Stimulated activated CD8-positive, alpha-beta memory T cell treated with anti-CD3 and anti-CD28 coated beads, Interleukin-2, amount 100 ng/mL, for 48 hours (primary cell): ENCODE data around the gene RNU6-9.

ENCODE experiments used
- DNase-seq, 2 donors: peaks; one replicate each; pipeline ENCODE4 v3.0.0-alpha.2; 2020; ENCODE audit warnings: low read depth in 2 of 2

RNU6-9 gene

GRCh38 chr19:898663-899062, 5.4 kb downstream of the RNU6-9 start:
- DNase-seq, result no peak

DNA sequence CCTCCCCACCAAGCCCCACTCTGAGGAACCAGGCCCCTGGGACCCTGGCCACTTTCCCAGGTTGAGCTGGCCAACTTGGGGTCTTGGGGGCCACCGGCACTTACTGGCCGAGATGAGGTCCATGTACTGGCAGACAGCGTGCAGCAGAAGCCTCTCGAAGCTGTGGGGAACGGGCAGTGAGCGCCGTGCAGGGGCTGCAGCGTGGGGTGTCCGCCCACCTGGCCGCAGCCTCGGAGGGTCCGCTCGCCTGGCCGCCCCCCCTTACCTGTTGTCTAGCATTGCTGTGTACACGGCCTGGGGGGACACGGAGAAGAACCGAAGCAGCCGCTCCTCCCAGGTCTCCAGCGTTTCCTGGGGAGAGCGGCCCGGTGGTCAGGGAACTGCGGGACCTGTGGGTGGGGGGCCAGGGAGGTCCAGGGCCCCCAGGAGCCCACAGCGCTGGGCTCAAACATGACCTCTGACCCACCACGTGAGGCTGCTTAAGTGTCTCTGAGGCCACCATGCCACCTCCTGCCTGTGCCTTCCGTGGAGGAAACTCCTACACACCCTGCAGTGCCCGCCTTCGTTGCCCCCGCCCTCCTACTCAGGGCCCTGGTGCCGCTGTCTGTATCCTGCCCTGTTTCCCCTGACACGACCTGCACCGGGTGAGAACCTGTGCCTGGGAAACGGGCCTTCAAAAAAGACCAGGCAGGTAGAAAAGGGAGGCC, 6.2 kb downstream of the RNU6-9 start:
- no peak for DNase-seq

GRCh38 chr19:900043-900301, 6.7 kb downstream of the RNU6-9 start:
- no peak for DNase-seq

- no peak for DNase-seq
Measured at GRCh38 chr19:900302-901111, 7.2 kb downstream of the RNU6-9 start.

DNA sequence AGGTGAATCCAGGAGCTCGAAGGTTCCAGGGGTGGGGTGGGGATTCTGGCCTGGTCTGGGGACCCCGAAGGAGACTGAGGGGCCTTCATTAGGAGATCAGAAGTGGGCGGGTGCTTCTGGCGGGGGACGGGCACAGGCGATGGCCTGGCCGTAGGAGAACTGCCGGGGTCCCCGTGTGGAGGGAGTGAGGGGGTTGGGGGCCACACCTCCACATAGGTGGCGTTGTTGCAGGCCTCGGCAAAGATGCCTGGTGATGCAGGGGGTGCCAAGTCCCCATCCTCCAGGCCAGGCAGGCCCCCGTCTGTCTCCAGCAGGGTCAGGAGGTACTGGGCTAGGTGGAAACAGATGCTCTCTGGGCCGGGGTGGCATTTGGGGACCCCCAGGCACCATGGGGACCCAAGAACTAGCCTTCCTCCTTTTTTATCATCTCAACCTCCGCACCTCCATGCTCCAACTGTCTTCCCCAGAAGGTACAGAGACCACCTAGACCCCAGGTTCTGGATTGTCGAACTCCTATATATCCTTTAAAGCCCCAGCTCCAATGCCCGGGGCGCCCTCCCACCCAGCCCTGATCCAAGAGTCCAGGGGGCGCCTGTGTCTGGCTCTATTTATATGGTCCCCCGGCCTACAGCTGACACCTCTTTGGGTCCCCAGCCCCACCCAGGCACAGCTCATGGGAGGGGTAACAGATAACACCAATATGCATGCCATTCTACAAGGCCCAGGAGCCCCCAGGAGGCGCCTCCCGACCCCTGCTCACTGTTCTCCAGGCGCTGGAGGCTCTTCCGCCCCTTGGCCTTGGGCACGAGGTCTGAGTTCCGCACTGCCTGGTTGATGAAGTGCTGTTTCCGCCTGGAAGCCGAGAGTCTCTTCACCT, 8.2 kb downstream of the RNU6-9 start:
- DNase-seq, result no peak

DNA sequence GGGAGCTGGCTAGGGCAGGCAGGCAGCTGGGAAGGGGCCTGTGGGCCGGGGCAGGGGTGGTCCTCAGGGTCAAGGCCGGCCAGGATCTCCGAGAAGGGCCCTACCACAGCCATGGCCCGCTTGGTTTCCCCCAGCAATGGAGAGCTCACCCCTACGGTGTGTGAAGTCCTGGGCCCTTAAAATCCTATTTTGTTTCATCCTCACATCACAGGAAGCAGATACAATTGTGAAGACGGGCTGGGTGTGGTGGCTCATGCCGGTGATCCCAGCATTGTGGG, 8.7 kb downstream of the RNU6-9 start:
- DNase-seq, result no peak

DNA sequence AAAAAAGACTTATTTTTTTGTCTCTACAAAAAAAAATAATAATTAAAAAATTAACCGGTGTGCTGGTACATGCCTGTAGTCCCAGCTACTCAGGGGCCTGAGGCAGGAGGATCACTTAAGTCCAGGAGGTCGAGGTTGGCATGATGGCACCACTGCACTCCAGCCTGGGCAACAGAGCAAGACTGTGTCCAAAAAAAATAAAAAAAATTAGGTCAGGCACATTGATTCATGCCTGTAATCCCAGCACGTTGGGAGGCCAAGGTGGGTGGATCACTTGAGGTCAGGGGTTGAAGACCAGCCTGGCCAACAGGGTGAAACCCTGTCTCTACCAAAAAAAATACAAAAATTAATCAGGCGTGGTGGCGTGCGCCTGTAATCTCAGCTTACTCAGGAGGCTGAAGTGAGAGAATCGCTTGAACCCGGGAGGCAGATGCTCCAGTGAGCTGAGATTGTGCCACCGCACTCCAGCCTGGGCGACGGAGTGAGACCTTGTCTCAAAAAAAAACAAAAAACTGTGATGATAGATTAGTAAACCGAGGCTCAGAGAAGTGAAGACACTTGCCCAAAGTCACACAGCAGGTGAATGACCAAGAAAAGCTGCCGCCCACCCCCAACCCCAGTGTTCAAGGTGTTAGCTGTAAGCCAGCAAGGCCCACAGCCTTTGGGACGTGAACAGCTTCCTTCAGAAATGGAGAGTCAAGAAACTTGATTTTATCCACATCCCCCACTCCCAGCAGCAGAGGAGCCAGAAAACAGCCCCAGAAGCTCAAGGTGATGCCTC, 9.4 kb downstream of the RNU6-9 start:
- DNase-seq, result no peak

DNA sequence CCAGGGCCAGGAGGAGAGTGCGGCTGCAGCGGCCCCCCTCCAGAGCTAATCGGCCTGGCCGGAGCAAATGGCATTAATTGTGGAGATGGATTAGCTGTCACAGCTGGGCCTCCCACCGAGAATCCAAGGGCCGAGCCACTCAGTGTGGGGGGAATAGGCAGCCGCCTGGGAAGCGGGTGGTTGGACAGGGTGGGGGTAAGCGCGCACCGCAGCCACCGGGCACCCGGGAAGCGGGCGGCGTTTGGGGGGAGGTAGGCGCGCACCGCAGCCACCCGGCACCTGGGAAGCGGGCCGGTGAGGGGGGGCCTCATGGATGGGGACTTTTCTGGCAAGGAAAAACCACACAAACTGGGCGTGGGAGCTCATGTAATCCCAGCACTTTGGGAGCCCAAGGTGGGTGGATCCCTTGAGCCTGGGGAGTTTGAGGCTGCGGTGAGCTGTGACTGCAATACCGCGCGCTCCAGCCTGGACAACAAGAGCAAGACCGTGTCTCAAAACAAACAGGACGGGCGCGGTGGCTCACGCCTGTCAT, 10.0 kb downstream of the RNU6-9 start:
- no peak for DNase-seq

- DNase-seq, result no peak
Measured at GRCh38 chr19:904545-904944, 11.3 kb downstream of the RNU6-9 start.

DNA sequence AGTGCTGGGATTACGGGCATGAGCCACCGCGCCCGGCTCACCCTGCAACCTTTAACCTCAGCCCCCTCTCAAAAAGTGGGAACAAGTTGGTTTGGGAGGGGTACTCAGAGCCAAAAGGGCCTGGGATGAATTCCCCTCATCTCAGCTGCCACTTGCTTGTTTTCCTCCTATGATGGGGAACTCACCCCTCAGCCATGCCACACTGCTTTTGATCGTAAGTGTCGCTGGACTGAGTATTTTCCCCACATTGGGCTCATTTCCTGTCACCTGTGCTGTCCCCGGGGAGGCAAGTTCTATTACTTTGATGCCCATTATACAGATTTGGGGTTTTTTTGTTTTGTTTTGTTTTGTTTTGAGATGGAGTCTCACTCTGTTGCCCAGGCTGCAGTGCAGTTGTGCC, 13.2 kb downstream of the RNU6-9 start:
- no peak for DNase-seq

DNA sequence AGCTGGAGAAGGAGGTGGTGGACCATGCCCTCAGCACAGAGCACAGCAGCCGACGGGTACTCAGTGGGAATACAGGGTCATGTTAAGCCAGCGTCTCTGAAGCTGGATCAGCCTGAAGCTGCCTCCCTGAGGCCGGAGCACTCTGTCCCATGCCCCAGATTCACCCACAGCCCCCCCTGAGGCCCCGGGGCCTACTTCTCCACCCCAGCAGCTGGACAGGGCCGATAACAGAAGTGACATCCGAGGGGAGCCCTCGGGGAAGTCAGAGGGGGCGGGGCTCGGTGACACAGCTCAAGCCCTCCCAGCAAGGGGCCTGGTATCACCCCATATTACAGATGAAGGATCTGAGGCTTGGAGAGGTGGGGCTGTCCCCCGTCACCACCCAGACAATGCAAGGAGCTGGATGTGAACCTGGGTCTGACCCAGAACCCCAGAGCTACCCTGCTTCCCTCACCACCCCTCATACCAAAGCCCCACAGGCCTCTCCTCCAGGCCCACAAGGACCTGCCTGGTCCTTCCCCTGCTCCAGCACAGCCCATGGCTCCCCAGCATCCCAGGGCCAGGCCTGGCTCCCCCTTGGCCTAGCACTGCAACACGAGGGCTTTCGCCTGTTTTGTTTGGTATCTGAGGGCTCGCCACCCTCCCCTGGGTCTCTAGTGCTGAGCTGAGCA, 14.0 kb downstream of the RNU6-9 start:
- no peak for DNase-seq

DNA sequence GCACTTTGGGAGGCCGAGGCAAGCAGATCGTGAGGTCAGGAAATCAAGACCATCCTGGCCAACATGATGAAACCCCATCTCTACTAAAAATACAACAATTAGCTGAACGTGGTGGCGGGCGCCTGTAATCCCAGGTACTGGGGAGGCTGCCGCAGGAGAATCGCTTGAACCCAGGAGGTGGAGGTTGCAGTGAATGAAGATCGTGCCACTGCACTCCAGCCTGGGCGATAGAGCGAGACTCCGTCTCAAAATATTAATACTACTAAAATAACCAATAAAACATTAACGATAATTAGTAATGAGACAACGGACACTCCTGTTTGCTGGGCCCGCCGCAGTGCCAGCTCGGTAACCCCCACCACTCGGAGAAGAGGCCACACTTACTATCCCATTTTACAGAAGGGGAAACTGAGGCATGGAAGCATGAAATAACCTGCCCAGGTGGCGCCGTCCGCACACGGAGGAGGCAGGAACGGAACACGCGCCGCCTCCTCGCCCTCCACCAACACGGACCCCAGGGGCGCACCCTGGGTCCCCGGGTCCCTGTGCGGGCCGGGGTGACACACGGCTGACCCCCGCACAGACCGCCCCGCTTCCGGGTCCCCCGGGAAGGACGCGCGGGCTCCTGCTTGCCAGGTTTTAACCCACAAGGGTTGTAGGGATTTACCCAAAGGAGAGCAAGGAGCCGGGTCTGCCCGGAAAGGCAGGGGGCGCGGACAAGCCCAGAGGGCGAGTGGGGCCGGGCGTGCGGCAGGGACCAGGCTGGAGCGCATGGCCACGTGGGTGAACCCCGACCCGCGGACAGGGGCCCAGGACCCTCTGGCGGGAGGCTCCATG, 18.1 kb downstream of the RNU6-9 start:
- no peak for DNase-seq

- DNase-seq, result no peak
Measured at GRCh38 chr19:912181-913079, 19.1 kb downstream of the RNU6-9 start.

DNA sequence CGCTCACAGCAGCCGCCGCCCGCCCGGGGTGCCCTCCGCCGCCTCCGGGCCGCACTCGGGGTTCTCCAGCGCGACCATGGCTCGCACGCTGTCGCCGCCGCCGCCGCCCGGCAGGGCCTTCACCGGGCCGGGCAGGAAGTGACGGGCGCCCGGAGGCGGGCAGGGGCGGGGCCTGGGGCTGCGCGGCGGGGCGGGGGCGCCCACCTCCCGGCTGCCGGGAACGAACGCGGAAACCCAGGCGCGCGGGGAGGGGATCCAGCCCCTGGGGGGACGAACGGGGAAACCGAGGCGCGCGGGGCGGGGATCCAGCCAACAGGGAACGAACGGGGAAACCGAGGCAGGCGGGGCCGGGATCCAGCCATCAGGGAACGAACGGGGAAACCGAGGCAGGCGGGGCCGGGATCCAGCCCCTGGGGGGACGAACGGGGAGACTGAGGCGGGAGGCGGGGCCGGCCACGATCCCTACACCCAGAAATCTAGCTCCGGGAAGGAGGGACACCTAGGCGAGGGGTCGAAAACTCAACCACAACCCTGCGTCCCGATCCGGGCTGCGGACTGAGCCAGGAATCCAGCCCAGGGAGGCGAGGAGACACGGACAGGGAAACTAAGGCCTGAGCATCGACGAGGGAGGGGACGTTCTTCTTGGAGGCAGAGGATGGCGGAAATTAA, 19.9 kb downstream of the RNU6-9 start, which contains the start of gene R3HDM4:
R3HDM4 (minus strand) TSS at position 140 of the 669 bp plus-strand sequence; CDS start at position 78, 62 bp downstream.
- DNase-seq, result peak; percentile 75 to 78

DNA sequence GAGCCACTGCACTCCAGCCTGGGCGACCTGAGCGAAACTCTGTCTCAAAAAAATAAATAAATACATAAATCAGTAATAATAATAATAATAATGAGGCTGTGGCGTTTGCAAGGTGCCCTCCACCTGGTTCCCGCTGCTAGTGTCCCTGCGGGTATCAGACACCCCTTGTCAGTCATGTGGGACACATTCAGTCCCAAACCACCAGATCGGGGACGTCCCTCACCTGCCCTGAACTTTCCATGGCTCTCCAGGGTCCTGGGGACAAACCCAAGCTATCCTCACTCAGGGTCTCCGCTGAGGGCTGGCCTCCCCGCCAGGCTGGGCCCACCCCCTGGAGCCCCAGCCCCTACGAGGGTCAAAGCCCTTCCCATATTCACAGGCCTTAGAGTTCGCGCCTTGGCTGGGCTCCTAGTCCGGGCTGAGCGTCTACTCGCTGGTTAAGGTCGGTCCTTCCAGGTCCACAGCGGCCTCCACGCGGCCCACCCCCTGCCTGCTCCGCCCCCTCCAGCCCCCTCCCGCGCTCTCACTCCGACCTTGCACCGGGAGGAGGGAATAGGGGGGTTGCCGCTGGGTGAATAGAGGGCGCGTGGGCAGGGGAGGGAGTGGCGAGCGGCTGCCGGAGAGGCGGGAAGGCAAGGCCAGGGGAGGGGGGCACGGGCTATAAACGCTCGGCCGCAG, 23.5 kb downstream of the RNU6-9 start:
- no peak for DNase-seq

GRCh38 chr19:917323-918151, 24.3 kb downstream of the RNU6-9 start, which contains the start of gene KISS1R:
TSS of gene KISS1R (plus strand) at chr19:917333. CDS start at chr19:917503, 170 bp downstream.
- no peak for DNase-seq

- no peak for DNase-seq
Measured at GRCh38 chr19:918152-918437, 24.8 kb downstream of the RNU6-9 start.
